ENCODE results near the gene MYZAP.

The MYZAP gene

GRCh38 chr15:57671636-57672035, 79.9 kb downstream of the MYZAP start:
- Histone ChIP-seq H2BK15ac (ENCODE audit: low read depth, poor library complexity, severe bottlenecking) (no peak overlapping the region), H3K23ac (ENCODE audit: low read length in 2 of 2) (no peak overlapping the region), H3K4me3 (ENCODE audit: insufficient read depth in 1 of 2, low read depth in 1 of 2, low read length in 2 of 2) (no peak overlapping the region), H3K4me2 (ENCODE audit: low read length, poor library complexity, severe bottlenecking) (peak overlapping the region; percentile 29), H3K27me3 (ENCODE audit: control insufficient read depth in 1 of 2, insufficient read depth in 1 of 2, low read length in 2 of 2) (no peaks in the 10 kb centered on the region), H3K9ac (ENCODE audit: low read length) (no peak overlapping the region), H2AFZ (ENCODE audit: low read depth, low read length) (no peak overlapping the region), H3K36me3 (ENCODE audit: control insufficient read depth in 1 of 2, insufficient read depth in 2 of 2, low read depth in 1 of 2, low read length in 2 of 2) (no peaks in the 10 kb centered on the region), H4K91ac (ENCODE audit: low read length) (no peak overlapping the region), H3K14ac (ENCODE audit: low read length in 2 of 2) (no peak overlapping the region), H4K8ac (ENCODE audit: low read length) (no peak overlapping the region), H2BK5ac (ENCODE audit: low read depth, low read length, poor library complexity, severe bottlenecking) (peak overlapping the region; percentile 73), H3K27ac (ENCODE audit: low read length, poor library complexity, severe bottlenecking) (peak overlapping the region; percentile 96), H2BK120ac (ENCODE audit: low read depth, low read length) (no peak overlapping the region), H3K4ac (ENCODE audit: low read depth in 1 of 2, low read length in 2 of 2) (no peak overlapping the region), H3K79me1 (replicated peaks; ENCODE audit: low read length, poor library complexity, severe bottlenecking) (no peaks in the 10 kb centered on the region), H2BK12ac (ENCODE audit: low read length in 2 of 2) (no peak overlapping the region), H3K4me1 (ENCODE audit: control insufficient read depth, insufficient read depth, low read depth, low read length) (peaks cover 8% of the 10 kb centered on the region), H3K18ac (ENCODE audit: low read depth in 1 of 2, low read length in 2 of 2) (no peak overlapping the region), H3K9me3 (ENCODE audit: control insufficient read depth, low read length) (no peaks in the 10 kb centered on the region), H2AK5ac (ENCODE audit: low read length, severe bottlenecking) (no peak overlapping the region)
- WGBS = no CpG with 5 or more reads among the region's 1 CpG
- DNase-seq = no peak

- no peak overlapping the region for H3K23ac ChIP-seq (ENCODE audit: low read length in 2 of 2)
- no peak overlapping the region for H3K9ac ChIP-seq (ENCODE audit: low read length)
- H3K27me3 ChIP-seq (ENCODE audit: control insufficient read depth in 1 of 2, insufficient read depth in 1 of 2, low read length in 2 of 2) = no peaks in the 10 kb centered on the region
- H2BK5ac ChIP-seq (ENCODE audit: low read depth, low read length, poor library complexity, severe bottlenecking) = no peak overlapping the region
- DNase-seq = no peak
- H2AK5ac ChIP-seq (ENCODE audit: low read length, severe bottlenecking) = no peak overlapping the region
- H3K79me1 ChIP-seq (replicated peaks; ENCODE audit: low read length, poor library complexity, severe bottlenecking) = no peaks in the 10 kb centered on the region
- H4K91ac ChIP-seq (ENCODE audit: low read length) = no peak overlapping the region
- no peak overlapping the region for H3K4me2 ChIP-seq (ENCODE audit: low read length, poor library complexity, severe bottlenecking)
- no peak overlapping the region for H2BK15ac ChIP-seq (ENCODE audit: low read depth, poor library complexity, severe bottlenecking)
- H4K8ac ChIP-seq (ENCODE audit: low read length) = no peak overlapping the region
- H3K4me3 ChIP-seq (ENCODE audit: insufficient read depth in 1 of 2, low read depth in 1 of 2, low read length in 2 of 2) = no peak overlapping the region
- no peak overlapping the region for H2AFZ ChIP-seq (ENCODE audit: low read depth, low read length)
- H3K9me3 ChIP-seq (ENCODE audit: control insufficient read depth, low read length) = no peaks in the 10 kb centered on the region
- no peaks in the 10 kb centered on the region for H3K36me3 ChIP-seq (ENCODE audit: control insufficient read depth in 1 of 2, insufficient read depth in 2 of 2, low read depth in 1 of 2, low read length in 2 of 2)
- peaks cover 4% of the 10 kb centered on the region for H3K4me1 ChIP-seq (ENCODE audit: control insufficient read depth, insufficient read depth, low read depth, low read length)
- no peak overlapping the region for H3K14ac ChIP-seq (ENCODE audit: low read length in 2 of 2)
- no peak overlapping the region for H3K4ac ChIP-seq (ENCODE audit: low read depth in 1 of 2, low read length in 2 of 2)
- WGBS = 85% methylated on average over 9 of the region's 9 CpGs
- H3K18ac ChIP-seq (ENCODE audit: low read depth in 1 of 2, low read length in 2 of 2) = no peak overlapping the region
- no peak overlapping the region for H2BK12ac ChIP-seq (ENCODE audit: low read length in 2 of 2)
- no peak overlapping the region for H2BK120ac ChIP-seq (ENCODE audit: low read depth, low read length)
- H3K27ac ChIP-seq (ENCODE audit: low read length, poor library complexity, severe bottlenecking) = no peak overlapping the region
Observed at GRCh38 chr15:57675481-57676181, 83.9 kb downstream of the MYZAP start.

GRCh38 chr15:57676585-57676984, 84.9 kb downstream of the MYZAP start:
- 93% methylated on average over 5 of the region's 5 CpGs for WGBS
- H3K36me3 ChIP-seq (ENCODE audit: control insufficient read depth in 1 of 2, insufficient read depth in 2 of 2, low read depth in 1 of 2, low read length in 2 of 2) = no peaks in the 10 kb centered on the region
- no peak overlapping the region for H2BK5ac ChIP-seq (ENCODE audit: low read depth, low read length, poor library complexity, severe bottlenecking)
- H3K27me3 ChIP-seq (ENCODE audit: control insufficient read depth in 1 of 2, insufficient read depth in 1 of 2, low read length in 2 of 2) = no peaks in the 10 kb centered on the region
- H2BK12ac ChIP-seq (ENCODE audit: low read length in 2 of 2) = no peak overlapping the region
- H4K91ac ChIP-seq (ENCODE audit: low read length) = no peak overlapping the region
- H3K9me3 ChIP-seq (ENCODE audit: control insufficient read depth, low read length) = no peaks in the 10 kb centered on the region
- H3K27ac ChIP-seq (ENCODE audit: low read length, poor library complexity, severe bottlenecking) = no peak overlapping the region
- no peak overlapping the region for H3K14ac ChIP-seq (ENCODE audit: low read length in 2 of 2)
- H2BK120ac ChIP-seq (ENCODE audit: low read depth, low read length) = no peak overlapping the region
- no peaks in the 10 kb centered on the region for H3K79me1 ChIP-seq (replicated peaks; ENCODE audit: low read length, poor library complexity, severe bottlenecking)
- H4K8ac ChIP-seq (ENCODE audit: low read length) = no peak overlapping the region
- H2AK5ac ChIP-seq (ENCODE audit: low read length, severe bottlenecking) = no peak overlapping the region
- no peak for DNase-seq
- H3K23ac ChIP-seq (ENCODE audit: low read length in 2 of 2) = no peak overlapping the region
- H3K18ac ChIP-seq (ENCODE audit: low read depth in 1 of 2, low read length in 2 of 2) = no peak overlapping the region
- no peak overlapping the region for H3K4me2 ChIP-seq (ENCODE audit: low read length, poor library complexity, severe bottlenecking)
- no peak overlapping the region for H2BK15ac ChIP-seq (ENCODE audit: low read depth, poor library complexity, severe bottlenecking)
- no peak overlapping the region for H3K4me3 ChIP-seq (ENCODE audit: insufficient read depth in 1 of 2, low read depth in 1 of 2, low read length in 2 of 2)
- H3K4ac ChIP-seq (ENCODE audit: low read depth in 1 of 2, low read length in 2 of 2) = no peak overlapping the region
- H2AFZ ChIP-seq (ENCODE audit: low read depth, low read length) = no peak overlapping the region
- H3K4me1 ChIP-seq (ENCODE audit: control insufficient read depth, insufficient read depth, low read depth, low read length) = peaks cover 4% of the 10 kb centered on the region
- no peak overlapping the region for H3K9ac ChIP-seq (ENCODE audit: low read length)

- H2BK120ac ChIP-seq (ENCODE audit: low read depth, low read length) = no peak overlapping the region
- no peak overlapping the region for H2AFZ ChIP-seq (ENCODE audit: low read depth, low read length)
- H2BK12ac ChIP-seq (ENCODE audit: low read length in 2 of 2) = no peak overlapping the region
Observed at GRCh38 chr15:57677204-57677603, 85.5 kb downstream of the MYZAP start.

More at GRCh38 chr15:57677204-57677603, 85.5 kb downstream of the MYZAP start:
- Histone ChIP-seq H3K18ac (ENCODE audit: low read depth in 1 of 2, low read length in 2 of 2) (no peak overlapping the region), H4K8ac (ENCODE audit: low read length) (no peak overlapping the region), H3K79me1 (replicated peaks; ENCODE audit: low read length, poor library complexity, severe bottlenecking) (no peaks in the 10 kb centered on the region), H3K23ac (ENCODE audit: low read length in 2 of 2) (no peak overlapping the region), H3K4ac (ENCODE audit: low read depth in 1 of 2, low read length in 2 of 2) (no peak overlapping the region), H3K4me1 (ENCODE audit: control insufficient read depth, insufficient read depth, low read depth, low read length) (peaks cover 4% of the 10 kb centered on the region), H2AK5ac (ENCODE audit: low read length, severe bottlenecking) (no peak overlapping the region), H3K4me2 (ENCODE audit: low read length, poor library complexity, severe bottlenecking) (no peak overlapping the region), H3K14ac (ENCODE audit: low read length in 2 of 2) (no peak overlapping the region), H2BK15ac (ENCODE audit: low read depth, poor library complexity, severe bottlenecking) (no peak overlapping the region), H3K4me3 (ENCODE audit: insufficient read depth in 1 of 2, low read depth in 1 of 2, low read length in 2 of 2) (no peak overlapping the region), H3K9ac (ENCODE audit: low read length) (no peak overlapping the region), H3K27ac (ENCODE audit: low read length, poor library complexity, severe bottlenecking) (no peak overlapping the region), H3K27me3 (ENCODE audit: control insufficient read depth in 1 of 2, insufficient read depth in 1 of 2, low read length in 2 of 2) (no peaks in the 10 kb centered on the region), H3K9me3 (ENCODE audit: control insufficient read depth, low read length) (no peaks in the 10 kb centered on the region), H3K36me3 (ENCODE audit: control insufficient read depth in 1 of 2, insufficient read depth in 2 of 2, low read depth in 1 of 2, low read length in 2 of 2) (no peaks in the 10 kb centered on the region), H4K91ac (ENCODE audit: low read length) (no peak overlapping the region), H2BK5ac (ENCODE audit: low read depth, low read length, poor library complexity, severe bottlenecking) (no peak overlapping the region)
- DNase-seq = no peak
- 97% methylated on average over 1 of the region's 3 CpGs for WGBS

All from mesenchymal stem cell (in vitro differentiated cells and primary cell).